GM18870 (cell line): ENCODE measurements around the gene UVSSA.

Source experiments
- ATAC-seq: cut with Tn5 transposase; IDR thresholded peaks from one replicate; pipeline ENCODE4 v1.9.1; 2021; ENCODE audit warnings: moderate library complexity; ENCODE audit not compliant: unreplicated experiment

Gene UVSSA

GRCh38 chr4:1406394-1406980 lies 59.5 kb downstream of the UVSSA start, which contains the start of gene NKX1-1:
NKX1-1 (minus strand) TSS chr4:1406442; CDS start chr4:1406442, 0 bp downstream.
- ATAC-seq: no peak

- no peak for ATAC-seq
Measured at GRCh38 chr4:1406981-1407656, 60.1 kb downstream of the UVSSA start.

GRCh38 chr4:1407657-1408333 lies 60.8 kb downstream of the UVSSA start:
- ATAC-seq: no peak

- no peak for ATAC-seq
Measured at GRCh38 chr4:1408418-1408817, 61.4 kb downstream of the UVSSA start.

- no peak for ATAC-seq
Measured at GRCh38 chr4:1409079-1409478, 62.1 kb downstream of the UVSSA start.

GRCh38 chr4:1409491-1410425 lies 62.8 kb downstream of the UVSSA start:
- no peak for ATAC-seq

- no peak for ATAC-seq
Measured at GRCh38 chr4:1410491-1411325, 63.7 kb downstream of the UVSSA start.

- ATAC-seq: no peak
Measured at GRCh38 chr4:1411436-1412375, 64.7 kb downstream of the UVSSA start.

- ATAC-seq: no peak
Measured at GRCh38 chr4:1412376-1413203, 65.6 kb downstream of the UVSSA start.

- no peak for ATAC-seq
Measured at GRCh38 chr4:1413204-1413663, 66.2 kb downstream of the UVSSA start.

GRCh38 chr4:1413687-1414479 lies 66.9 kb downstream of the UVSSA start:
- ATAC-seq: no peak

GRCh38 chr4:1414831-1415680 lies 68.0 kb downstream of the UVSSA start:
- no peak for ATAC-seq

GRCh38 chr4:1415681-1415981 lies 68.6 kb downstream of the UVSSA start:
- no peak for ATAC-seq

GRCh38 chr4:1416051-1416947 lies 69.3 kb downstream of the UVSSA start:
- ATAC-seq: no peak

- no peak for ATAC-seq
Measured at GRCh38 chr4:1416948-1417260, 69.9 kb downstream of the UVSSA start.
